H1 (cell line): ENCODE measurements around the gene PBLD. TPM values are rescaled to one million over a fixed set of nuclear protein-coding genes. Genes with fewer than 3 reads are reported as not detected.
A peak's percentile ranks its signal among the peaks of the same experiment; 100 is the strongest.

ENCODE experiments used
- CTCF ChIA-PET: fragments of 300-600 bp; sonication (Branson Sonifier 250); formaldehyde crosslinking; loops from one replicate; lab custom pipeline; 2021; ENCODE audit not compliant: partially characterized antibody; lab: Charles Lee
- POLR2A ChIA-PET: fragments of 300-600 bp; sonication (Branson Sonifier 250); formaldehyde crosslinking; loops from one replicate; lab custom pipeline; 2021; ENCODE audit warnings: inconsistent platforms; ENCODE audit not compliant: partially characterized antibody; lab: Charles Lee
- DNase-seq, 2 experiments: peaks; one replicate each; pipeline versions ENCODE4 v3.0.0 to v3.0.0-alpha.2; 2010 to 2022; ENCODE audit warnings: low spot score in 2 of 2, low read depth in 1 of 2, mixed read lengths in 1 of 2
- FAIRE-seq: peaks from 2 replicates; lab custom pipeline; 2011; peaks lifted over from hg19 to GRCh38; lab: Jason Lieb, UNC
- H2AFZ ChIP-seq: 2 replicates; pipeline ENCODE4 v1.8.1; 2012; ENCODE audit warnings: low read length, inconsistent platforms
- H2AK5ac ChIP-seq: 2 replicates; pipeline ENCODE4 v1.6.1; 2013; ENCODE audit warnings: low read depth, low read length
- H2BK120ac ChIP-seq: replicated peaks from 2 replicates; pipeline ENCODE3; 2013; ENCODE audit warnings: low read depth, low read length, inconsistent platforms
- H2BK12ac ChIP-seq: 2 replicates; pipeline ENCODE4 v1.6.1; 2013; ENCODE audit warnings: low read depth, low read length
- H2BK15ac ChIP-seq: 2 replicates; pipeline ENCODE4 v1.6.1; 2013; ENCODE audit warnings: low read length
- H2BK20ac ChIP-seq: 2 replicates; pipeline ENCODE4 v1.6.1; 2013; ENCODE audit warnings: low read length
- H2BK5ac ChIP-seq: 2 replicates; pipeline ENCODE4 v1.6.1; 2013; ENCODE audit warnings: low read depth, low read length
- H3K14ac ChIP-seq: 2 replicates; pipeline ENCODE4 v1.6.1; 2013; ENCODE audit warnings: inconsistent platforms; ENCODE audit not compliant: insufficient read length
- H3K18ac ChIP-seq: 2 replicates; pipeline ENCODE4 v1.6.1; 2013; ENCODE audit warnings: low read length; ENCODE audit errors: extremely low read depth
- H3K23ac ChIP-seq: 2 replicates; pipeline ENCODE4 v1.6.1; 2013; ENCODE audit warnings: inconsistent platforms; ENCODE audit not compliant: insufficient read length
- H3K23me2 ChIP-seq: 2 replicates; pipeline ENCODE4 v1.6.1; 2013; ENCODE audit warnings: low read depth, low read length
- H3K27ac ChIP-seq: 2 replicates; pipeline ENCODE4 v1.6.1; 2011; ENCODE audit warnings: low read depth, low read length, inconsistent platforms
- H3K27me3 ChIP-seq, 4 experiments: replicated peaks in 1 of 4; 1 replicate in 1 of 4; 2 replicates in 3 of 4; pipeline versions ENCODE4 v1.6.1 to v1.8.1; 2011 to 2013; ENCODE audit warnings: low read length in 3 of 4, mild to moderate bottlenecking in 3 of 4, inconsistent platforms in 2 of 4, mixed read lengths in 2 of 4, moderate library complexity in 1 of 4; ENCODE audit not compliant: control insufficient read depth in 3 of 4, insufficient read depth in 3 of 4; ENCODE audit errors: extremely low read depth in 1 of 4
- H3K36me3 ChIP-seq, 4 experiments: 2 replicates each; pipeline versions ENCODE4 v1.6.1 to v1.8.1; 2011 to 2013; ENCODE audit warnings: mild to moderate bottlenecking in 4 of 4, low read length in 3 of 4, moderate library complexity in 2 of 4, control low read depth in 1 of 4, inconsistent platforms in 1 of 4; ENCODE audit not compliant: insufficient read depth in 4 of 4, control insufficient read depth in 2 of 4
- H3K4ac ChIP-seq: replicated peaks from 2 replicates; pipeline ENCODE3; 2013; ENCODE audit warnings: low read length, low read depth, mixed read lengths, inconsistent platforms; ENCODE audit not compliant: insufficient read length
- H3K4me1 ChIP-seq, 4 experiments: replicated peaks in 1 of 4; 1 replicate in 1 of 4; 2 replicates in 3 of 4; pipeline versions ENCODE4 v1.6.1 to v1.8.1; 2011 to 2013; ENCODE audit warnings: low read length in 3 of 4, inconsistent platforms in 2 of 4, mixed read lengths in 1 of 4; ENCODE audit not compliant: insufficient read depth in 4 of 4, control insufficient read depth in 3 of 4
- H3K4me2 ChIP-seq, 2 experiments: 2 replicates each; pipeline versions ENCODE4 v1.6.1 to v1.8.1; 2011 to 2013; ENCODE audit warnings: low read depth in 2 of 2, low read length in 2 of 2, control low read depth in 1 of 2, inconsistent platforms in 1 of 2, mild to moderate bottlenecking in 1 of 2; ENCODE audit not compliant: insufficient read depth in 1 of 2
- H3K4me3 ChIP-seq, 4 experiments: fragments of 200-600, 300-600 bp in 1 of 4; sonication (generic), shearing (Covaris generic), sonication (Bioruptor Twin) in 1 of 4; 2 replicates each; pipeline versions ENCODE4 v1.5.1 to v1.8.1; 2011 to 2016; ENCODE audit warnings: low read length in 4 of 4, low read depth in 3 of 4, control low read depth in 2 of 4, inconsistent platforms in 2 of 4, mild to moderate bottlenecking in 2 of 4, mixed read lengths in 1 of 4, moderate library complexity in 1 of 4; ENCODE audit not compliant: insufficient read depth in 2 of 4; ENCODE audit errors: extremely low read depth in 1 of 4
- H3K56ac ChIP-seq: replicated peaks from 2 replicates; pipeline ENCODE3; 2013; ENCODE audit warnings: low read depth, mild to moderate bottlenecking, mixed read lengths, low read length, inconsistent platforms; ENCODE audit not compliant: insufficient read length
- H3K79me1 ChIP-seq: 2 replicates; pipeline ENCODE4 v1.6.1; 2013; ENCODE audit warnings: low read depth, low read length, control low read depth
- H3K79me2 ChIP-seq, 2 experiments: 2 replicates each; pipeline versions ENCODE4 v1.6.1 to v1.8.1; 2012 to 2013; ENCODE audit warnings: low read length in 2 of 2, mild to moderate bottlenecking in 2 of 2, inconsistent platforms in 1 of 2; ENCODE audit not compliant: insufficient read depth in 2 of 2, control insufficient read depth in 1 of 2
- H3K9ac ChIP-seq, 4 experiments: replicated peaks in 1 of 4; 1 replicate in 1 of 4; 2 replicates in 3 of 4; pipeline versions ENCODE4 v1.6.1 to v1.8.1; 2011 to 2013; ENCODE audit warnings: low read depth in 3 of 4, low read length in 3 of 4, control low read depth in 2 of 4, mild to moderate bottlenecking in 2 of 4, moderate library complexity in 2 of 4, inconsistent platforms in 1 of 4; ENCODE audit errors: extremely low read depth in 1 of 4
- H3K9me3 ChIP-seq, 2 experiments: 2 replicates each; pipeline versions ENCODE4 v1.6.1 to v1.8.1; 2012 to 2013; ENCODE audit warnings: mild to moderate bottlenecking in 2 of 2, moderate library complexity in 2 of 2, control low read depth in 1 of 2, inconsistent platforms in 1 of 2, low read depth in 1 of 2, low read length in 1 of 2, mixed read lengths in 1 of 2; ENCODE audit not compliant: insufficient read depth in 2 of 2
- H4K20me1 ChIP-seq, 2 experiments: replicated peaks in 1 of 2; 2 replicates each; pipeline versions ENCODE3 to v1.8.1; 2011 to 2013; ENCODE audit warnings: inconsistent platforms in 2 of 2, low read length in 2 of 2, mild to moderate bottlenecking in 1 of 2; ENCODE audit not compliant: insufficient read depth in 2 of 2, control insufficient read depth in 1 of 2
- H4K5ac ChIP-seq: 2 replicates; pipeline ENCODE4 v1.6.1; 2013; ENCODE audit warnings: low read length, low read depth, mixed read lengths, inconsistent platforms; ENCODE audit not compliant: insufficient read length
- H4K8ac ChIP-seq: 2 replicates; pipeline ENCODE4 v1.8.0; 2013; ENCODE audit warnings: mild to moderate bottlenecking, moderate library complexity, low read length, inconsistent platforms; ENCODE audit not compliant: insufficient read depth; ENCODE audit errors: extremely low read depth
- H4K91ac ChIP-seq: replicated peaks from 2 replicates; pipeline ENCODE3; 2013; ENCODE audit warnings: low read length, mixed read lengths, inconsistent platforms; ENCODE audit not compliant: insufficient read length
- BRCA1 ChIP-seq: IDR thresholded peaks from 2 replicates; pipeline ENCODE4 v1.6.1; 2012; ENCODE audit warnings: low read depth, low read length, improper control_type of control experiment
- CHD2 ChIP-seq: IDR thresholded peaks from 2 replicates; pipeline ENCODE4 v1.6.1; 2012; ENCODE audit warnings: low read length, improper control_type of control experiment
- CREB1 ChIP-seq: IDR thresholded peaks from 2 replicates; pipeline ENCODE4 v1.6.1; 2012; ENCODE audit warnings: inconsistent platforms
- CTCF ChIP-seq, 3 experiments: IDR thresholded peaks; 1 replicate in 2 of 3; 2 replicates in 1 of 3; pipeline versions ENCODE4 v1.5.1 to v1.6.1; 2011; ENCODE audit warnings: low read length in 3 of 3, mild to moderate bottlenecking in 3 of 3, inconsistent platforms in 2 of 3, low read depth in 1 of 3, moderate library complexity in 1 of 3; ENCODE audit not compliant: insufficient read depth in 1 of 3; ENCODE audit errors: control extremely low read depth in 1 of 3
- KDM1A ChIP-seq: fragments of 200-600, 300-600 bp; sonication (generic); IDR thresholded peaks from 2 replicates; pipeline ENCODE4 v1.7.1; 2016; ENCODE audit warnings: mild to moderate bottlenecking, low read length, borderline replicate concordance
- KDM5A ChIP-seq: fragments of 200-600 bp; IDR thresholded peaks from 2 replicates; pipeline ENCODE4 v1.7.1; 2012; ENCODE audit warnings: mild to moderate bottlenecking, low read length, inconsistent platforms, mixed read lengths
- MAFK ChIP-seq: IDR thresholded peaks from 2 replicates; pipeline ENCODE4 v1.6.1; 2012; ENCODE audit warnings: low read depth, mild to moderate bottlenecking, improper control_type of control experiment, low read length
- MAX ChIP-seq: IDR thresholded peaks from 2 replicates; pipeline ENCODE4 v1.6.1; 2012; ENCODE audit warnings: inconsistent platforms
- POLR2AphosphoS5 ChIP-seq: IDR thresholded peaks from 2 replicates; pipeline ENCODE4 v1.6.1; 2011; ENCODE audit warnings: low read depth, low read length
- POU5F1 ChIP-seq: IDR thresholded peaks from 2 replicates; pipeline ENCODE4 v1.6.1; 2011; ENCODE audit warnings: low read depth, mild to moderate bottlenecking, low read length, moderate library complexity
- RBBP5 ChIP-seq: IDR thresholded peaks from 2 replicates; pipeline ENCODE4 v1.7.1; 2012; ENCODE audit warnings: low read depth, mild to moderate bottlenecking, inconsistent platforms, low read length, moderate library complexity, borderline replicate concordance
- SP1 ChIP-seq: IDR thresholded peaks from 2 replicates; pipeline ENCODE4 v1.6.1; 2011; ENCODE audit warnings: low read depth, low read length
- WGBS, 2 experiments: shearing (Covaris generic) in 1 of 2; methylation state at CpG; one replicate each; pipeline versions ENCODE4 v1.1.6 to v1.1.7; 2013 to 2015; ENCODE audit warnings: low lambda C conversion rate in 2 of 2, mixed read lengths in 2 of 2, inconsistent platforms in 1 of 2, low coverage in 1 of 2, missing lambda C conversion rate in 1 of 2; ENCODE audit not compliant: insufficient replicate concordance in 2 of 2, insufficient coverage in 1 of 2, insufficient read length in 1 of 2; ENCODE audit errors: extremely low coverage in 1 of 2, missing lambda C conversion rate in 1 of 2; 5-methylcytosine and 5-hydroxymethylcytosine counted together
- polyA plus RNA-seq, 7 experiments: library from polyadenylated mRNA; depleted of rRNA in 3 of 7; stranded (reverse) in 5 of 7; unstranded in 2 of 7; fragments of >200 nt in 5 of 7; fragments of 200-250 nt in 2 of 7; gene quantifications; 1 replicate in 5 of 7; 2 replicates in 1 of 7; 4 replicates in 1 of 7; pipeline versions ENCODE4 v1.2.1 to v1.2.3, GENCODE V29; 2011 to 2013; ENCODE audit warnings: missing spikeins in 2 of 7, mixed read lengths in 2 of 7
- total RNA-seq: library from RNA; stranded (reverse); fragmentation: NEBNext Ultra II Directional; extraction: Animal tissue kit (Norgen Biotek cat#: 25700); gene quantifications from 2 replicates; pipeline ENCODE4 v1.2.1, GENCODE V29; 2021

Gene PBLD
- total and polyA plus RNA-seq, 2 of the 8 experiments (the other 6 are each of a cell fraction or from before 2014, with no cell fraction given) = 0.56 to 2.0 TPM

GRCh38 chr10:68348265-68348741, 15.6 kb upstream of the PBLD start:
- ChIA-PET POLR2A (interaction anchor here (0.6 to 11.0 kb wide), 5 partner anchors 9 to 622 kb away, joined by 3 to 141 read pairs (median 3); partner anchors contain the start of genes HNRNPH3 and PBLD), CTCF (interaction anchor here (0.5 to 2.3 kb wide), 39 partner anchors 9 to 905 kb away, joined by 3 to 21 read pairs (median 4); partner anchors contain the start of gene HNRNPH3)
- Histone ChIP-seq H3K4me2 (no peak overlapping the region), H4K8ac (no peak overlapping the region), H4K5ac (no peak overlapping the region), H3K4me3 (no peak overlapping the region), H3K79me1 (no peaks in the 10 kb centered on the region), H2BK5ac (no peak overlapping the region), H2AFZ (no peak overlapping the region), H2AK5ac (no peak overlapping the region), H3K18ac (no peak overlapping the region), H4K20me1 (no peaks in the 10 kb centered on the region), H2BK20ac (no peak overlapping the region), H3K9me3 (no peaks in the 10 kb centered on the region), H2BK12ac (no peak overlapping the region), H3K79me2 (no peaks in the 10 kb centered on the region), H3K36me3 (peaks cover 0 to 27% (median 7%) of the 10 kb centered on the region in 4 experiments; a peak in 6 of 8 replicates), H3K4ac (no peak overlapping the region), H3K23me2 (no peaks in the 10 kb centered on the region), H2BK120ac (no peak overlapping the region), H3K14ac (no peak overlapping the region), H3K9ac (no peak overlapping the region), H2BK15ac (no peak overlapping the region), H3K27me3 (no peaks in the 10 kb centered on the region), H4K91ac (no peak overlapping the region), H3K23ac (no peak overlapping the region), H3K27ac (no peak overlapping the region), H3K56ac (no peak overlapping the region), H3K4me1 (peaks cover 0 to 2% (median 0%) of the 10 kb centered on the region in 4 experiments; a peak in 1 of 7 replicates)
- FAIRE-seq = peak; percentile 99
- DNase-seq = no peak
- WGBS, 2 experiments = 40% methylated on average over 2 of the region's 2 CpGs; no CpG with 5 or more reads in 1 of the 2 experiments
- TF ChIP-seq MAX (no peak), POLR2AphosphoS5 (no peak), SP1 (0 out of 2 replicates have a peak, but pooled peaks have one; percentile 18), KDM5A (no peak), MAFK (no peak), CTCF (IDR thresholded peaks at IDR 0.05; ENCODE audit: control extremely low read depth in 1 of 3, insufficient read depth in 1 of 3, low read depth in 1 of 3, low read length in 3 of 3) (peak; percentile 59 to 92 (median 73)), CHD2 (no peak), POU5F1 (no peak), BRCA1 (no peak), CREB1 (no peak), KDM1A (0 out of 2 replicates have a peak, but pooled peaks have one; percentile 56), RBBP5 (no peak)
